Measurements from ENCODE around the gene SLC44A4. TPM values are rescaled to one million over a fixed set of nuclear protein-coding genes. Genes with fewer than 3 reads are reported as not detected.

The SLC44A4 gene
- total RNA-seq, 1 experiment from 2014 or later: 124 TPM

Small RNAs within 50 kb of the gene (small RNA-seq; reads per million reads assigned to genes)
- gene SNORD48 (53.2 reads per million, percentile 95 among the genes with 10 or more reads in this experiment), gene SNORD52 (not detected)

Other genes starting within 250 kb of the SLC44A4 start
- 307 and 336 TPM in 2 replicates for gene BAG6, start 226.3 kb downstream of the SLC44A4 start, total RNA-seq (2014; rRNA removed; shearing (Covaris generic))
- 1.8 and 4.2 TPM in 2 replicates for gene APOM, start 223.1 kb downstream of the SLC44A4 start, total RNA-seq (2014; rRNA removed; shearing (Covaris generic))
- gene C6orf47, start 218.2 kb downstream of the SLC44A4 start, total RNA-seq (2014; rRNA removed; shearing (Covaris generic)): 24.7 and 29.1 TPM in 2 replicates
- gene GPANK1, start 214.0 kb downstream of the SLC44A4 start, total RNA-seq (2014; rRNA removed; shearing (Covaris generic)): 11.7 and 17.2 TPM in 2 replicates
- 219 and 225 TPM in 2 replicates for gene CSNK2B, start 212.9 kb downstream of the SLC44A4 start, total RNA-seq (2014; rRNA removed; shearing (Covaris generic))
- gene LY6G5B, start 209.0 kb downstream of the SLC44A4 start, total RNA-seq (2014; rRNA removed; shearing (Covaris generic)): 3.5 and 3.6 TPM in 2 replicates
- 0.76 and 2.1 TPM in 2 replicates for gene LY6G5C, start 197.9 kb downstream of the SLC44A4 start, total RNA-seq (2014; rRNA removed; shearing (Covaris generic))
- 32.5 and 37.9 TPM in 2 replicates for gene ABHD16A, start 175.7 kb downstream of the SLC44A4 start, total RNA-seq (2014; rRNA removed; shearing (Covaris generic))
- gene LY6G6F, start 172.1 kb downstream of the SLC44A4 start, total RNA-seq (2014; rRNA removed; shearing (Covaris generic)): not detected in 2 replicates
- gene LY6G6D, start 163.6 kb downstream of the SLC44A4 start, total RNA-seq (2014; rRNA removed; shearing (Covaris generic)): not detected in 2 replicates
- gene LY6G6C, start 157.3 kb downstream of the SLC44A4 start, total RNA-seq (2014; rRNA removed; shearing (Covaris generic)): not detected in 2 replicates
- gene MPIG6B, start 155.6 kb downstream of the SLC44A4 start, total RNA-seq (2014; rRNA removed; shearing (Covaris generic)): 0.18 TPM in 1 of 2 replicates, not detected in the other
- 107 and 116 TPM in 2 replicates for gene DDAH2, start 149.7 kb downstream of the SLC44A4 start, total RNA-seq (2014; rRNA removed; shearing (Covaris generic))
- 914 and 960 TPM in 2 replicates for gene CLIC1, start 142.5 kb downstream of the SLC44A4 start, total RNA-seq (2014; rRNA removed; shearing (Covaris generic))
- gene MSH5, start 139.0 kb downstream of the SLC44A4 start, total RNA-seq (2014; rRNA removed; shearing (Covaris generic)): 19.6 and 20.9 TPM in 2 replicates
- gene SAPCD1, start 116.3 kb downstream of the SLC44A4 start, total RNA-seq (2014; rRNA removed; shearing (Covaris generic)): 6.3 and 11.6 TPM in 2 replicates
- gene VWA7, start 101.7 kb downstream of the SLC44A4 start, total RNA-seq (2014; rRNA removed; shearing (Covaris generic)): 5.6 and 11.2 TPM in 2 replicates
- 128 and 138 TPM in 2 replicates for gene VARS1, start 83.2 kb downstream of the SLC44A4 start, total RNA-seq (2014; rRNA removed; shearing (Covaris generic))
- gene LSM2, start 72.0 kb downstream of the SLC44A4 start, total RNA-seq (2014; rRNA removed; shearing (Covaris generic)): 77.4 and 93.6 TPM in 2 replicates
- 0.64 and 1.3 TPM in 2 replicates for gene HSPA1L, start 63.7 kb downstream of the SLC44A4 start, total RNA-seq (2014; rRNA removed; shearing (Covaris generic))
- 379 and 403 TPM in 2 replicates for gene HSPA1A, start 63.5 kb downstream of the SLC44A4 start, total RNA-seq (2014; rRNA removed; shearing (Covaris generic))
- 655 TPM in 2 replicates for gene HSPA1B, start 51.3 kb downstream of the SLC44A4 start, total RNA-seq (2014; rRNA removed; shearing (Covaris generic))
- 82.3 and 87.1 TPM in 2 replicates for gene NEU1, start 16.2 kb downstream of the SLC44A4 start, total RNA-seq (2014; rRNA removed; shearing (Covaris generic))
- gene EHMT2, start 18.7 kb upstream of the SLC44A4 start, total RNA-seq (2014; rRNA removed; shearing (Covaris generic)): 85.9 and 98.5 TPM in 2 replicates
- gene ZBTB12, start 23.1 kb upstream of the SLC44A4 start, total RNA-seq (2014; rRNA removed; shearing (Covaris generic)): 12.6 and 13.6 TPM in 2 replicates
- gene C2, start 48.7 kb upstream of the SLC44A4 start, total RNA-seq (2014; rRNA removed; shearing (Covaris generic)): 0.28 and 0.91 TPM in 2 replicates
- 2.0 and 2.6 TPM in 2 replicates for gene CFB, start 67.1 kb upstream of the SLC44A4 start, total RNA-seq (2014; rRNA removed; shearing (Covaris generic))
- 85.4 and 103 TPM in 2 replicates for gene NELFE, start 80.0 kb upstream of the SLC44A4 start, total RNA-seq (2014; rRNA removed; shearing (Covaris generic))
- gene SKIC2, start 80.2 kb upstream of the SLC44A4 start, total RNA-seq (2014; rRNA removed; shearing (Covaris generic)): 62.5 and 66.2 TPM in 2 replicates
- gene DXO, start 93.1 kb upstream of the SLC44A4 start, total RNA-seq (2014; rRNA removed; shearing (Covaris generic)): 54.8 and 61.6 TPM in 2 replicates
- 0.57 and 1.9 TPM in 2 replicates for gene C4A, start 103.1 kb upstream of the SLC44A4 start, total RNA-seq (2014; rRNA removed; shearing (Covaris generic))
- 1.4 and 1.9 TPM in 2 replicates for gene C4B, start 135.8 kb upstream of the SLC44A4 start, total RNA-seq (2014; rRNA removed; shearing (Covaris generic))
- not detected in 2 replicates for gene CYP21A2, start 159.4 kb upstream of the SLC44A4 start, total RNA-seq (2014; rRNA removed; shearing (Covaris generic))
- 0.03 TPM in 1 of 2 replicates, not detected in the other for gene TNXB, start 230.3 kb upstream of the SLC44A4 start, total RNA-seq (2014; rRNA removed; shearing (Covaris generic))
- gene ATF6B, start 249.2 kb upstream of the SLC44A4 start, total RNA-seq (2014; rRNA removed; shearing (Covaris generic)): 55.7 and 60.0 TPM in 2 replicates

Measured in HT-29 (cell line).